ENCODE measurements around the gene HAUS3. TPM values are rescaled to one million over a fixed set of nuclear protein-coding genes. Genes with fewer than 3 reads are reported as not detected.

HAUS3 gene
- total and polyA plus RNA-seq, 2 experiments from 2014 or later, result 21.4 to 36.0 TPM

DNA sequence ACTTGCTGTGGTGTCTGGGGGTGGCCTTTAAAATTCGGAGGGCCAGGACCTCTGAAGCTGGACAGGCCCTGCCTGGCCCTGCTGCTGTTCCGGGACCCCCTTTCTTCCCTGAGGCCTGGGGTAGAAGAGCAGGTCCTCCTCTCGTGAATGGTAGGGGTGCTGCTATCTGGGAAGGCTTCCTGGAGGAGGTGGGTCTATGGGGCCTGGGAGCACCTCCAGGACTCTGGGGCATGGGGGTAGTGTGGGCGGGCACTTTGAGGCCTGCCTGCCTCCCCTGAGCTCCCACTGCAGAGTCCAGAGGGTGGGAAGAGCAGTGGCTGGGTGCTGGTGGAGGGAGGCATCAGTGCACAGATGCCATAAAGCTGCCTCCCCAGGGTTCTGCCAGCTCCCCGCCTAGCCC lies 24.9 kb upstream of the HAUS3 start (continued):
- no peak for TF ChIP-seq ZNF462 (CRISPR knock-in tag; IDR thresholded peaks at IDR 0.05)
- no peak for TF ChIP-seq EZH2 (IDR thresholded peaks at IDR 0.05; ENCODE audit: low read depth, unreplicated experiment)
- TF ChIP-seq ZNF114 (CRISPR knock-in tag; IDR thresholded peaks at IDR 0.05), result no peak
- no peak for TF ChIP-seq REST (IDR thresholded peaks at IDR 0.05; ENCODE audit: unreplicated experiment)
- no peak for TF ChIP-seq POLR2AphosphoS5 (IDR thresholded peaks at IDR 0.05; ENCODE audit: low read depth)
- TF ChIP-seq, protein P1, sequence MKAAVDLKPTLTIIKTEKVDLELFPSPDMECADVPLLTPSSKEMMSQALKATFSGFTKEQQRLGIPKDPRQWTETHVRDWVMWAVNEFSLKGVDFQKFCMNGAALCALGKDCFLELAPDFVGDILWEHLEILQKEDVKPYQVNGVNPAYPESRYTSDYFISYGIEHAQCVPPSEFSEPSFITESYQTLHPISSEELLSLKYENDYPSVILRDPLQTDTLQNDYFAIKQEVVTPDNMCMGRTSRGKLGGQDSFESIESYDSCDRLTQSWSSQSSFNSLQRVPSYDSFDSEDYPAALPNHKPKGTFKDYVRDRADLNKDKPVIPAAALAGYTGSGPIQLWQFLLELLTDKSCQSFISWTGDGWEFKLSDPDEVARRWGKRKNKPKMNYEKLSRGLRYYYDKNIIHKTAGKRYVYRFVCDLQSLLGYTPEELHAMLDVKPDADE (IDR thresholded peaks at IDR 0.05), result no peak
- TF ChIP-seq NANOG (IDR thresholded peaks at IDR 0.05; ENCODE audit: borderline replicate concordance), result no peak
- TF ChIP-seq STAT1 (IDR thresholded peaks at IDR 0.05; ENCODE audit: unreplicated experiment), result no peak
- TF ChIP-seq ZNF331 (CRISPR knock-in tag; IDR thresholded peaks at IDR 0.05; ENCODE audit: low read depth), result no peak
- no peak for TF ChIP-seq EZH2phosphoT487 (IDR thresholded peaks at IDR 0.05; ENCODE audit: unreplicated experiment)
